A549 (cell line): ENCODE data around the gene TAF4.

ENCODE experiments used
- CBX2 ChIP-seq: fragments of 200-600 bp; sonication (generic); IDR thresholded peaks from 2 replicates; pipeline ENCODE4 v1.6.1; 2016; ENCODE audit warnings: low read depth, mild to moderate bottlenecking, borderline replicate concordance
- CEBPB ChIP-seq, 2 experiments: fragments of >200 bp in 1 of 2; sonication (Bioruptor Twin) in 1 of 2; formaldehyde crosslinking in 1 of 2; IDR thresholded peaks; 2 replicates each; pipeline ENCODE4 v1.6.1; 2012 to 2016
- EP300 ChIP-seq, 2 experiments: fragments of >200 bp; sonication (Bioruptor Twin); formaldehyde crosslinking; IDR thresholded peaks; 2 replicates in 1 of 2; 3 replicates in 1 of 2; pipeline ENCODE4 v1.6.1; 2016 to 2017
- HDAC2 ChIP-seq: fragments of 200-600 bp; sonication (generic); IDR thresholded peaks from 2 replicates; pipeline ENCODE4 v1.6.1; 2016
- HMGXB4 ChIP-seq: fragments of 250-450 bp; sonication (Bioruptor Pico); IDR thresholded peaks from 2 replicates; pipeline ENCODE4 v1.5.0; 2021; ENCODE audit warnings: mild to moderate bottlenecking, moderate library complexity, borderline replicate concordance
- KDM5A ChIP-seq: fragments of 200-600 bp; sonication (generic); IDR thresholded peaks from 2 replicates; pipeline ENCODE4 v1.6.1; 2016; ENCODE audit warnings: antibody characterized with exemption, mild to moderate bottlenecking
- NR3C1 ChIP-seq: fragments of >200 bp; sonication (Bioruptor Twin); formaldehyde crosslinking; IDR thresholded peaks from 3 replicates; pipeline ENCODE4 v1.6.1; 2017
- POLR2A ChIP-seq: IDR thresholded peaks from 2 replicates; pipeline ENCODE4 v1.6.1; 2012; ENCODE audit warnings: mild to moderate bottlenecking, low read length
- SMC3 ChIP-seq: fragments of >200 bp; sonication (Bioruptor Twin); formaldehyde crosslinking; IDR thresholded peaks from 3 replicates; pipeline ENCODE4 v1.6.1; 2018; ENCODE audit warnings: inconsistent platforms
- SREBF2 ChIP-seq: fragments of 450-650 bp; IDR thresholded peaks from 2 replicates; pipeline ENCODE4 v1.6.1; 2014; ENCODE audit warnings: mild to moderate bottlenecking, moderate library complexity
- TF ChIP-seq, protein P1 (sequence below): fragments of >200 bp; sonication (Bioruptor Twin); formaldehyde crosslinking; IDR thresholded peaks from 3 replicates; pipeline ENCODE4 v1.5.1; 2016

GRCh38 chr20:62103508-62104233 is 38.0 kb upstream of the TAF4 start:
- TF ChIP-seq KDM5A = no peak
- TF ChIP-seq, protein P1, sequence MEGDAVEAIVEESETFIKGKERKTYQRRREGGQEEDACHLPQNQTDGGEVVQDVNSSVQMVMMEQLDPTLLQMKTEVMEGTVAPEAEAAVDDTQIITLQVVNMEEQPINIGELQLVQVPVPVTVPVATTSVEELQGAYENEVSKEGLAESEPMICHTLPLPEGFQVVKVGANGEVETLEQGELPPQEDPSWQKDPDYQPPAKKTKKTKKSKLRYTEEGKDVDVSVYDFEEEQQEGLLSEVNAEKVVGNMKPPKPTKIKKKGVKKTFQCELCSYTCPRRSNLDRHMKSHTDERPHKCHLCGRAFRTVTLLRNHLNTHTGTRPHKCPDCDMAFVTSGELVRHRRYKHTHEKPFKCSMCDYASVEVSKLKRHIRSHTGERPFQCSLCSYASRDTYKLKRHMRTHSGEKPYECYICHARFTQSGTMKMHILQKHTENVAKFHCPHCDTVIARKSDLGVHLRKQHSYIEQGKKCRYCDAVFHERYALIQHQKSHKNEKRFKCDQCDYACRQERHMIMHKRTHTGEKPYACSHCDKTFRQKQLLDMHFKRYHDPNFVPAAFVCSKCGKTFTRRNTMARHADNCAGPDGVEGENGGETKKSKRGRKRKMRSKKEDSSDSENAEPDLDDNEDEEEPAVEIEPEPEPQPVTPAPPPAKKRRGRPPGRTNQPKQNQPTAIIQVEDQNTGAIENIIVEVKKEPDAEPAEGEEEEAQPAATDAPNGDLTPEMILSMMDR = no peak
- no peak for TF ChIP-seq EP300 (IDR thresholded peaks at IDR 0.05)
- TF ChIP-seq HMGXB4 = no peak
- no peak for TF ChIP-seq CEBPB (IDR thresholded peaks at IDR 0.05)
- no peak for TF ChIP-seq SMC3
- no peak for TF ChIP-seq POLR2A
- no peak for TF ChIP-seq NR3C1
- no peak for TF ChIP-seq SREBF2
- TF ChIP-seq CBX2 = no peak
- no peak for TF ChIP-seq HDAC2
